HepG2 (cell line): ENCODE data around the gene RINL. TPM values are rescaled to one million over a fixed set of nuclear protein-coding genes. Genes with fewer than 3 reads are reported as not detected.
A peak's percentile ranks its signal among the peaks of the same experiment; 100 is the strongest.

Source experiments
- ERF ChIP-seq: IDR thresholded peaks from 2 replicates; pipeline ENCODE4 v1.6.1; 2018; ENCODE audit warnings: missing biosample characterization, missing genetic modification reagents
- ETV5 ChIP-seq: IDR thresholded peaks from 2 replicates; pipeline ENCODE4 v1.6.1; 2018; ENCODE audit warnings: missing biosample characterization, missing genetic modification reagents, inconsistent platforms, borderline replicate concordance
- FOXP4 ChIP-seq: sonication (generic); formaldehyde crosslinking; IDR thresholded peaks from 2 replicates; pipeline ENCODE4 v1.4.0; 2020; ENCODE audit warnings: missing genetic modification reagents
- PAX8 ChIP-seq: sonication (generic); formaldehyde crosslinking; IDR thresholded peaks from 2 replicates; pipeline ENCODE4 v1.8.0; 2022; ENCODE audit warnings: mild to moderate bottlenecking, missing genetic modification reagents, borderline replicate concordance
- PAXIP1 ChIP-seq: sonication (generic); formaldehyde crosslinking; conservative IDR thresholded peaks from 2 replicates; pipeline ENCODE4 v1.4.0; 2020; ENCODE audit warnings: mild to moderate bottlenecking, missing genetic modification reagents, moderate library complexity
- PHF5A ChIP-seq: IDR thresholded peaks from one replicate; pipeline ENCODE4 v1.6.1; 2018; ENCODE audit warnings: low read depth, missing genetic modification reagents; ENCODE audit not compliant: unreplicated experiment
- POLR2AphosphoS5 ChIP-seq: IDR thresholded peaks from 2 replicates; pipeline ENCODE4 v1.6.1; 2012; ENCODE audit warnings: low read depth, low read length
- PPARG ChIP-seq: conservative IDR thresholded peaks from 2 replicates; pipeline ENCODE4 v1.6.1; 2016; ENCODE audit warnings: missing biosample characterization, missing genetic modification reagents
- PRDM10 ChIP-seq: sonication (generic); formaldehyde crosslinking; IDR thresholded peaks from 2 replicates; pipeline ENCODE4 v1.4.0; 2020; ENCODE audit warnings: low read depth, missing genetic modification reagents
- RBM22 ChIP-seq: fragments of 200-400 bp; formaldehyde crosslinking; optimal IDR thresholded peaks from 2 replicates; pipeline ENCODE3; 2017; ENCODE audit warnings: mild to moderate bottlenecking, low read length, moderate library complexity
- SALL1 ChIP-seq: sonication (generic); formaldehyde crosslinking; IDR thresholded peaks from 2 replicates; pipeline ENCODE4 v1.8.0; 2022; ENCODE audit warnings: mild to moderate bottlenecking, missing genetic modification reagents
- ZC3H13 ChIP-seq: sonication (generic); formaldehyde crosslinking; IDR thresholded peaks from 2 replicates; pipeline ENCODE4 v1.8.1; 2023; ENCODE audit warnings: mild to moderate bottlenecking, missing genetic modification reagents, moderate library complexity
- ZNF574 ChIP-seq: sonication (generic); formaldehyde crosslinking; IDR thresholded peaks from 2 replicates; pipeline ENCODE4 v1.4.0; 2020; ENCODE audit warnings: missing genetic modification reagents
- ZNF772 ChIP-seq: sonication (generic); formaldehyde crosslinking; IDR thresholded peaks from 2 replicates; pipeline ENCODE4 v1.5.0; 2020; ENCODE audit warnings: mild to moderate bottlenecking, missing genetic modification reagents
- ZNF782 ChIP-seq: sonication (generic); formaldehyde crosslinking; IDR thresholded peaks from 2 replicates; pipeline ENCODE4 v1.4.0; 2020; ENCODE audit warnings: missing genetic modification reagents, mild to moderate bottlenecking, borderline replicate concordance
- polyA plus RNA-seq, 8 experiments: library from polyadenylated mRNA; depleted of rRNA in 3 of 8; stranded (reverse) in 7 of 8; unstranded in 1 of 8; fragments of >200 nt; fragmentation: Illumina TruSeq in 4 of 8; extraction: Trizol in 4 of 8; gene quantifications; 2 replicates each; pipeline versions ENCODE4 v1.2.1 to v1.2.3, GENCODE V29; 2011 to 2016; ENCODE audit warnings: low read depth in 4 of 8, missing spikeins in 1 of 8, mixed read lengths in 1 of 8; ENCODE audit not compliant: insufficient read depth in 1 of 8
- total RNA-seq, 5 experiments: library from RNA; depleted of rRNA; stranded (reverse); fragments of >200 nt; fragmentation: Illumina TruSeq; extraction: Trizol; gene quantifications; 2 replicates each; pipeline ENCODE4 v1.2.3, GENCODE V29; 2016; ENCODE audit warnings: low read depth in 1 of 5

RINL gene
- total and polyA plus RNA-seq, 2 of the 13 experiments (the other 11 are each of a cell fraction or from before 2014, with no cell fraction given): 11.4 to 18.0 TPM

GRCh38 chr19:38837656-38838121, 40.4 kb downstream of the RINL start (continued):
- TF ChIP-seq ZNF574 (CRISPR knock-in tag) (peak; percentile 10; the same call in 1 of the 2 replicates), RBM22 (peak; percentile 94), ZNF782 (no peak), PAXIP1 (CRISPR knock-in tag) (peak; percentile 59), POLR2AphosphoS5 (0 out of 2 replicates have a peak, but pooled peaks have one; percentile 16), PPARG (CRISPR knock-in tag) (peak; percentile 43; the same call in 1 of the 2 replicates), ZC3H13 (no peak), SALL1 (CRISPR knock-in tag) (peak; percentile 42; the same call in 1 of the 2 replicates), PRDM10 (0 out of 2 replicates have a peak, but pooled peaks have one; percentile 13), ZNF772 (CRISPR knock-in tag) (no peak), ETV5 (CRISPR knock-in tag) (peak; percentile 43; the same call in 1 of the 2 replicates), FOXP4 (peak; percentile 59), PAX8 (CRISPR knock-in tag) (no peak), PHF5A (CRISPR knock-in tag) (peak; percentile 29), ERF (0 out of 2 replicates have a peak, but pooled peaks have one; percentile 29)
